ENCODE results near the gene CELA3A. TPM values are rescaled to one million over a fixed set of nuclear protein-coding genes. Genes with fewer than 3 reads are reported as not detected.

The CELA3A gene
- total and polyA plus RNA-seq, 10 of the 15 experiments (the other 5 are each of a cell fraction or from before 2014, with no cell fraction given), result 7.6 TPM; not detected in 9

DNA sequence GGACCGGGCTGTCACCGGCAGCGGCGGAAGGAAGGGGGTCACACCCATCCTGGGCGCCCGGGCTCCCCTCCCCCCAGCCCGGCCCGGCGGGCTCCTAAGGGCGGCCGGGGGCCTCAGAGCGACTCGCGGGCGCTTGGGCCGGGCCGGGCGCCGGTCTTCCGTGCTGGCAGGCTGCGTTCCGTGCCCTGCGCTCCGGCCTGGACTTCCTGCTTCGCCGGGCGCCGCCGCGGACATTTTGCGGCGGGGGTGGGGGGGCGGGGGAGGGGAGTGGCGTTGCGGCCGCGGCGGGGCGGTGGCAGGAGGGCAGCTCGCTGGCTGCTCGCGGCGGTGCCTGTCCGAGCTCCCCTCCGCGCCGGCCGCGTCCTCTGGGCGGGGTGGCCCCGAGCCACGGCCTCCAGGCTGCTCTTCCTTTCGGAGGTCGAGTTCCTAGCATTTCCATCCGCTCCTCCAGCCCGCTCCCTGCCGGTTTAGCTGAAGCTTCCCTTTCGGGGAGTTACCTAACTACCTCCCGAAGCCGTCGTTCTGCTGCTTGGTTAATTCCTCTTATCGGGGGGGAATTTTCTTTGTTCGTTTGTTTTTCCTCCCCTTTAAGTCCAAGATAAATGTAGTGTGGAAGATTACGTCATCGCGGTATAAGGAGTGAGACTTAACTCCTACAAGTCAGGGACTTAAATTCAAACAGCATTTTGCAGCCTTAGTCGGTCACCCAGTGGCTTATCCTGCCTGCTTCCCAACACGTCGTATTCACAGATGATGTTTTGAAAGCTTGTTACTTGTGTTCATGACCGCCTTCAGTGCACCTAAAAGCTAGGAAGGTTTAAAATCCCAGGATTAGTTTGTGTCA lies 51.8 kb downstream of the CELA3A start (continued):
- peak; percentile 49; the same call in 1 of the 2 replicates for TF ChIP-seq JUND (IDR thresholded peaks at IDR 0.05; ENCODE audit: low read depth, low read length)
- TF ChIP-seq NFYA (IDR thresholded peaks at IDR 0.05; ENCODE audit: borderline replicate concordance, low read depth, low read length), result no peak
- no peak for TF ChIP-seq RAD21 (IDR thresholded peaks at IDR 0.05; ENCODE audit: insufficient read depth, low read depth, low read length)
- no peak for TF ChIP-seq CHD2 (IDR thresholded peaks at IDR 0.05; ENCODE audit: borderline replicate concordance, low read depth, low read length)
- no peak for TF ChIP-seq PAX8 (IDR thresholded peaks at IDR 0.05)
- peak; percentile 44; the same call in 1 of the 2 replicates for TF ChIP-seq TAF1 (IDR thresholded peaks at IDR 0.05; ENCODE audit: borderline replicate concordance, low read depth, low read length)
- TF ChIP-seq HDGF (IDR thresholded peaks at IDR 0.05), result peak; percentile 44; the same call in 1 of the 2 replicates
- TF ChIP-seq TCF12 (IDR thresholded peaks at IDR 0.05; ENCODE audit: low read depth, low read length), result no peak
- TF ChIP-seq RUNX3 (IDR thresholded peaks at IDR 0.05; ENCODE audit: low read length), result 0 out of 2 replicates have a peak, but pooled peaks have one; percentile 5
- TF ChIP-seq, protein P1, sequence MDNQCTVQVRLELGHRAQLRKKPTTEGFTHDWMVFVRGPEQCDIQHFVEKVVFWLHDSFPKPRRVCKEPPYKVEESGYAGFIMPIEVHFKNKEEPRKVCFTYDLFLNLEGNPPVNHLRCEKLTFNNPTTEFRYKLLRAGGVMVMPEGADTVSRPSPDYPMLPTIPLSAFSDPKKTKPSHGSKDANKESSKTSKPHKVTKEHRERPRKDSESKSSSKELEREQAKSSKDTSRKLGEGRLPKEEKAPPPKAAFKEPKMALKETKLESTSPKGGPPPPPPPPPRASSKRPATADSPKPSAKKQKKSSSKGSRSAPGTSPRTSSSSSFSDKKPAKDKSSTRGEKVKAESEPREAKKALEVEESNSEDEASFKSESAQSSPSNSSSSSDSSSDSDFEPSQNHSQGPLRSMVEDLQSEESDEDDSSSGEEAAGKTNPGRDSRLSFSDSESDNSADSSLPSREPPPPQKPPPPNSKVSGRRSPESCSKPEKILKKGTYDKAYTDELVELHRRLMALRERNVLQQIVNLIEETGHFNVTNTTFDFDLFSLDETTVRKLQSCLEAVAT (IDR thresholded peaks at IDR 0.05), result peak; percentile 54
- TF ChIP-seq RELA (IDR thresholded peaks at IDR 0.05; ENCODE audit: borderline replicate concordance, partially characterized antibody), result peak; percentile 12
- TF ChIP-seq ATF2 (IDR thresholded peaks at IDR 0.05; ENCODE audit: low read length), result peak; percentile 54; the same call in 1 of the 2 replicates
- no peak for TF ChIP-seq ZBTB11 (CRISPR knock-in tag; IDR thresholded peaks at IDR 0.05)
- no peak for TF ChIP-seq MTA2 (IDR thresholded peaks at IDR 0.05; ENCODE audit: low read depth)
- no peak for TF ChIP-seq FOXK2 (IDR thresholded peaks at IDR 0.05)
- TF ChIP-seq HDAC2 (IDR thresholded peaks at IDR 0.05), result no peak
- no peak for TF ChIP-seq MYB (IDR thresholded peaks at IDR 0.05; ENCODE audit: borderline replicate concordance, low read depth, low read length)
- no peak for TF ChIP-seq BHLHE40 (IDR thresholded peaks at IDR 0.05; ENCODE audit: borderline replicate concordance in 1 of 2, low read depth in 2 of 2, low read length in 1 of 2)
- TF ChIP-seq NKRF (conservative IDR thresholded peaks at IDR 0.05), result 0 out of 2 replicates have a peak, but pooled peaks have one; percentile 44
- no peak for TF ChIP-seq SP1 (IDR thresholded peaks at IDR 0.05; ENCODE audit: low read depth, low read length)
- no peak for TF ChIP-seq HCFC1 (IDR thresholded peaks at IDR 0.05; ENCODE audit: low read length)

All from GM12878 (cell line).